Left ventricle myocardium inferior (tissue), 1 donor: ENCODE measurements around the gene AQP12A. TPM values are rescaled to one million over a fixed set of nuclear protein-coding genes. Genes with fewer than 3 reads are reported as not detected.

Experiments
- DNase-seq: peaks from one replicate; pipeline ENCODE4 v3.0.0-alpha.2; 2020
- H3K27ac ChIP-seq: fragments of 200-600 bp; replicated peaks from 2 replicates; pipeline ENCODE4 v1.8.0; 2021
- H3K27me3 ChIP-seq: fragments of 200-600 bp; 2 replicates; pipeline ENCODE4 v1.8.0; 2021; ENCODE audit warnings: low read depth
- H3K36me3 ChIP-seq: fragments of 200-600 bp; 2 replicates; pipeline ENCODE4 v1.8.0; 2021
- H3K4me1 ChIP-seq: fragments of 200-600 bp; 2 replicates; pipeline ENCODE4 v1.8.0; 2021
- H3K4me3 ChIP-seq: fragments of 200-600 bp; 2 replicates; pipeline ENCODE4 v1.8.0; 2021; ENCODE audit warnings: mild to moderate bottlenecking, moderate library complexity
- H3K9me3 ChIP-seq: fragments of 200-600 bp; replicated peaks from 2 replicates; pipeline ENCODE4 v1.8.0; 2021
- CTCF ChIP-seq: fragments of 200-600 bp; IDR thresholded peaks from 2 replicates; pipeline ENCODE4 v1.8.0; 2021; ENCODE audit warnings: antibody characterized with exemption, mild to moderate bottlenecking, borderline replicate concordance
- intact Hi-C: fragments of 100-400 bp; cut with micrococcal nuclease; formaldehyde crosslinking; loops from one replicate; pipeline ENCODE4 v1.11.0; 2022
- total RNA-seq: library from RNA; stranded (reverse); fragmentation: NEBNext Ultra II Directional; extraction: Animal tissue kit (Norgen Biotek cat#: 25700); gene quantifications from one replicate; pipeline ENCODE4 v1.2.1, GENCODE V29; 2021
- donor health status: DM: no; HTN: yes; CAD: no; lungs with severe emphysema.

AQP12A gene
- total RNA-seq, 1 donor from 2014 or later, result not detected

DNA sequence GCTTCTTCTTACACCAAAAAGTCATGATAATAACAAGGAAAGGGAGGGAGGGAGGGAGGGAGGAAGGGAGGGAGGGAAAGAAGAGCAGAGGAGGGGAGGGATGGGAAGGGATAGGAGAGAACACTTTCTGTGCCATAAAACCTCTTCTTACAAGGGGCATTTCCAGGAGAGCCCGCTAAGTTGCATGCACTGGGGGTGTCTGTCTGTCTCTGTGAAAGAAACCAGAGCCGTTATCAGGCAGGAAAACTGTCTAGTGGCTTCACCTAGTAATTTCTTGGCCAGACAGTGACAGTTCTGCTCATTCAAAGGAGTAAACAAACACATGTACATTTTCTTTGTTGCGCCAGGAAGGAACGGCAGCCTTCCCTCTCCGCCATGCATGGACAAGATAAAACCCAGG, 45.8 kb downstream of the AQP12A start:
- no peaks in the 10 kb centered on the region for H3K36me3 ChIP-seq
- no peaks in the 10 kb centered on the region for H3K4me1 ChIP-seq
- TF ChIP-seq CTCF, result no peak
- H3K27ac ChIP-seq, result no peak overlapping the region
- no peak for DNase-seq
- intact Hi-C loops, result no loop called here
- H3K4me3 ChIP-seq, result no peak overlapping the region
- peaks cover 54% of the 10 kb centered on the region for H3K27me3 ChIP-seq
- H3K9me3 ChIP-seq, result no peaks in the 10 kb centered on the region

- H3K9me3 ChIP-seq, result no peaks in the 10 kb centered on the region
- no peak for TF ChIP-seq CTCF
- no peak for DNase-seq
- H3K36me3 ChIP-seq, result no peaks in the 10 kb centered on the region
- H3K4me3 ChIP-seq, result no peak overlapping the region
- peaks cover 59% of the 10 kb centered on the region for H3K27me3 ChIP-seq
- intact Hi-C loops, result no loop called here
- H3K27ac ChIP-seq, result no peak overlapping the region
- H3K4me1 ChIP-seq, result no peaks in the 10 kb centered on the region
Measured at GRCh38 chr2:240737958-240738357, 46.3 kb downstream of the AQP12A start.

DNA sequence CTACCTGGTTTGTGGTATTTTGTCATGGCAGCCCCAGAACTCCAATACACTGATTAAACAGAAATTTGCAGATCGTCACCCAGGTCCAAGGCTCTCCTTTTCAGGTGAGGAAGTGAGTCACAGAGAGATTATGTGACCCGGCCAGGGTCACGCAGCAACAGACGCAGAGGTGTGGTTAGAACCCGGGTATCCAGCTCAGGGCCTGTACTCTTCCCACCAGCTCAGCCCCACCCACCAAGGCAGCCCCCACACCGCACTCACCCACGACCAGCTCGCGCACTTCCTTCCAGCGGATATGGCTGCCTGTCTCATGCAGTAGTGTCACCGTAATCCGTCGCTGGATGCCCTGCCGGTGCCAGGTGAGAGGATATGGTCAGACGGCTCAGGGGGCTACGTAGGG, 48.1 kb downstream of the AQP12A start:
- no peak for DNase-seq
- Histone ChIP-seq H3K36me3 (no peaks in the 10 kb centered on the region), H3K27me3 (peaks cover 50% of the 10 kb centered on the region), H3K4me1 (no peaks in the 10 kb centered on the region), H3K27ac (no peak overlapping the region), H3K4me3 (no peak overlapping the region), H3K9me3 (no peaks in the 10 kb centered on the region)
- TF ChIP-seq CTCF, result no peak
- intact Hi-C loops, result no loop called here

GRCh38 chr2:240741091-240741490, 49.4 kb downstream of the AQP12A start:
- no peak for DNase-seq
- H3K4me3 ChIP-seq, result no peak overlapping the region
- no peaks in the 10 kb centered on the region for H3K4me1 ChIP-seq
- peaks cover 42% of the 10 kb centered on the region for H3K27me3 ChIP-seq
- intact Hi-C loops, result no loop called here
- no peaks in the 10 kb centered on the region for H3K9me3 ChIP-seq
- no peak overlapping the region for H3K27ac ChIP-seq
- TF ChIP-seq CTCF, result no peak
- no peaks in the 10 kb centered on the region for H3K36me3 ChIP-seq

GRCh38 chr2:240742602-240743095, 51.0 kb downstream of the AQP12A start:
- no peak for DNase-seq
- intact Hi-C loops, result no loop called here
- Histone ChIP-seq H3K4me3 (no peak overlapping the region), H3K27ac (no peak overlapping the region), H3K9me3 (no peaks in the 10 kb centered on the region), H3K4me1 (no peaks in the 10 kb centered on the region), H3K36me3 (no peaks in the 10 kb centered on the region), H3K27me3 (peaks cover 33% of the 10 kb centered on the region)
- TF ChIP-seq CTCF, result no peak
